PC-9 (cell line): Measurements from ENCODE around the gene TMEM87A.

Experiments used
- EZH2 ChIP-seq: fragments of 200-600 bp; sonication (generic); IDR thresholded peaks from 2 replicates; pipeline ENCODE4 v1.8.0; 2017; ENCODE audit warnings: antibody characterized with exemption, low read depth
- TF ChIP-seq, protein P1 (sequence below): fragments of 200-600 bp; sonication (generic); conservative IDR thresholded peaks from 2 replicates; pipeline ENCODE4 v1.6.1; 2017; ENCODE audit warnings: mixed run types, antibody characterized with exemption, mild to moderate bottlenecking, moderate library complexity

DNA sequence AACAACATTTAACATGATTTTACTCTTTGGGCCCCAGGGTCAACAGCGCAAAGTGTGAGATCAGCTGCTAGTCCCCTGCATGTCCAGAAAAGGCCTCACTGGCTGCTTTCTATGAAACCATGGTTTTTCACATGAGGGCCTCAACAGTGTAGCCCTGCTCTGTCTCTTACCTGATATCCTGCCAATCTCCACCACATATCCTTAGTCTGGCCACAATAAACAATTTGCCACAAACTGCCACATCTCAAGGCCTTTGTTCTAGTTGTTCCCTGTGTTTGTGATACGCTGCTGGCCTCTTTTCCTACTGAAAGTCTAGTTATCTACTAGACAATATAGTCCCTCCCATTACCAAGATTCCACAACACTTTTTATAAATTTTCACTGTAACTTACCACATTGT lies 82.9 kb downstream of the TMEM87A start:
- TF ChIP-seq, protein P1, sequence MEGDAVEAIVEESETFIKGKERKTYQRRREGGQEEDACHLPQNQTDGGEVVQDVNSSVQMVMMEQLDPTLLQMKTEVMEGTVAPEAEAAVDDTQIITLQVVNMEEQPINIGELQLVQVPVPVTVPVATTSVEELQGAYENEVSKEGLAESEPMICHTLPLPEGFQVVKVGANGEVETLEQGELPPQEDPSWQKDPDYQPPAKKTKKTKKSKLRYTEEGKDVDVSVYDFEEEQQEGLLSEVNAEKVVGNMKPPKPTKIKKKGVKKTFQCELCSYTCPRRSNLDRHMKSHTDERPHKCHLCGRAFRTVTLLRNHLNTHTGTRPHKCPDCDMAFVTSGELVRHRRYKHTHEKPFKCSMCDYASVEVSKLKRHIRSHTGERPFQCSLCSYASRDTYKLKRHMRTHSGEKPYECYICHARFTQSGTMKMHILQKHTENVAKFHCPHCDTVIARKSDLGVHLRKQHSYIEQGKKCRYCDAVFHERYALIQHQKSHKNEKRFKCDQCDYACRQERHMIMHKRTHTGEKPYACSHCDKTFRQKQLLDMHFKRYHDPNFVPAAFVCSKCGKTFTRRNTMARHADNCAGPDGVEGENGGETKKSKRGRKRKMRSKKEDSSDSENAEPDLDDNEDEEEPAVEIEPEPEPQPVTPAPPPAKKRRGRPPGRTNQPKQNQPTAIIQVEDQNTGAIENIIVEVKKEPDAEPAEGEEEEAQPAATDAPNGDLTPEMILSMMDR: no peak
- no peak for TF ChIP-seq EZH2
